Upper lobe of left lung (tissue), 6 donors: ENCODE data around the gene AMPD1. TPM values are rescaled to one million over a fixed set of nuclear protein-coding genes. Genes with fewer than 3 reads are reported as not detected.

Experiments
- ATAC-seq, 2 donors: fragments of 200-7000 bp; cut with Tn5 transposase; one replicate each; pipeline ENCODE4 v1.9.1; 2022; ENCODE audit warnings: mild to moderate bottlenecking in 2 of 2, moderate library complexity in 2 of 2; ENCODE audit not compliant: low FRiP score in 2 of 2
- DNase-seq, 2 donors: peaks; one replicate each; pipeline ENCODE4 v3.0.0-alpha.2; 2019 to 2020
- H3K27ac ChIP-seq, 4 donors: fragments of 200-600 bp; sonication (generic); one replicate each; pipeline ENCODE4 v1.5.1; 2016 to 2019
- H3K27me3 ChIP-seq, 4 donors: fragments of 200-600 bp; sonication (generic); one replicate each; pipeline ENCODE4 v1.5.1; 2017 to 2019
- H3K36me3 ChIP-seq, 4 donors: fragments of 200-600 bp; sonication (generic); one replicate each; pipeline ENCODE4 v1.5.1; 2016 to 2019
- H3K4me1 ChIP-seq, 4 donors: fragments of 200-600 bp; sonication (generic); one replicate each; pipeline ENCODE4 v1.5.1; 2018 to 2019
- H3K4me3 ChIP-seq, 4 donors: fragments of 200-600 bp; sonication (generic); one replicate each; pipeline ENCODE4 v1.5.1; 2017 to 2019; ENCODE audit warnings: mild to moderate bottlenecking in 2 of 4, moderate library complexity in 1 of 4
- H3K9me3 ChIP-seq, 4 donors: fragments of 200-600 bp; sonication (generic); one replicate each; pipeline ENCODE4 v1.5.1; 2018 to 2019
- EP300 ChIP-seq, 4 donors: sonication (generic); formaldehyde crosslinking; IDR thresholded peaks; one replicate each; pipeline ENCODE4 v1.5.1; 2017; ENCODE audit warnings: antibody characterized with exemption in 4 of 4, control low read depth in 2 of 4
- POLR2A ChIP-seq, 4 donors: fragments of 450-650 bp; IDR thresholded peaks; one replicate each; pipeline ENCODE4 v1.5.1; 2016 to 2017; ENCODE audit warnings: antibody characterized with exemption in 4 of 4, mild to moderate bottlenecking in 2 of 4
- POLR2AphosphoS5 ChIP-seq, 2 donors: sonication (generic); formaldehyde crosslinking; IDR thresholded peaks; one replicate each; pipeline ENCODE4 v1.5.1; 2017; ENCODE audit warnings: antibody characterized with exemption in 2 of 2
- WGBS, 2 donors: methylation state at CpG; one replicate each; pipeline ENCODE4 v1.1.5; 2017 to 2018; 5-methylcytosine and 5-hydroxymethylcytosine counted together
- total RNA-seq, 6 donors: library from RNA; depleted of rRNA in 4 of 6; stranded (reverse); fragments of >200 nt in 4 of 6; gene quantifications; one replicate each; pipeline versions ENCODE4 v1.1.0 to v1.2.1, GENCODE V29; 2016 to 2021
- TF ChIP-seq, protein P1 (sequence below), 6 experiments: fragments of 450-650 bp in 4 of 6; fragments of 200-600 bp in 2 of 6; sonication (generic) in 2 of 6; IDR thresholded peaks; one replicate each; pipeline ENCODE4 v1.5.1; 2016 to 2019; ENCODE audit warnings: antibody characterized with exemption in 6 of 6
- donor health status: DM: no; HTN: no; CAD: no; lungs with moderate emphysema.
- donor health status: DM: no; HTN: yes; CAD: no; lungs with severe emphysema.

Gene AMPD1
- total RNA-seq, 6 donors from 2014 or later, result 0.26 to 0.77 (median 0.30) TPM; not detected in 3

DNA sequence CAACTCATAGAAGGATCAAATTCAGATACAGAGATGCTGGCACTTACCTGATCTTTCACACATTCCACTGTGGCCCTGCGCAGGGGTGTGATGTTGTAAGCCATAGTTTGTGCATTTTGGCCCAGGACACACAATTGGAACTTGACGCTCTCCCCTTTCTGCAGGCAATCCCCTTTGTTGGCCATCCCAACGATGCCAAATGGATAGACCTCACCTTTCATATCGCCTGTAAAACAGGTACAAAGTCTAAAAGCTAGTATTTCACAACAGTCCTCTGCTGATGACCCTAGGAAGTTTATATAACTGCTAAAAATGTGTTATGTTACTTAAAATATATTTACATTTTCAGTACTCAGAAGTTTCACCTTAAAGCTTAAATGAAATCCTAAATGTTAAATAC lies 25.1 kb upstream of the AMPD1 start:
- no peaks in the 10 kb centered on the region for H3K27me3 ChIP-seq
- TF ChIP-seq, protein P1, sequence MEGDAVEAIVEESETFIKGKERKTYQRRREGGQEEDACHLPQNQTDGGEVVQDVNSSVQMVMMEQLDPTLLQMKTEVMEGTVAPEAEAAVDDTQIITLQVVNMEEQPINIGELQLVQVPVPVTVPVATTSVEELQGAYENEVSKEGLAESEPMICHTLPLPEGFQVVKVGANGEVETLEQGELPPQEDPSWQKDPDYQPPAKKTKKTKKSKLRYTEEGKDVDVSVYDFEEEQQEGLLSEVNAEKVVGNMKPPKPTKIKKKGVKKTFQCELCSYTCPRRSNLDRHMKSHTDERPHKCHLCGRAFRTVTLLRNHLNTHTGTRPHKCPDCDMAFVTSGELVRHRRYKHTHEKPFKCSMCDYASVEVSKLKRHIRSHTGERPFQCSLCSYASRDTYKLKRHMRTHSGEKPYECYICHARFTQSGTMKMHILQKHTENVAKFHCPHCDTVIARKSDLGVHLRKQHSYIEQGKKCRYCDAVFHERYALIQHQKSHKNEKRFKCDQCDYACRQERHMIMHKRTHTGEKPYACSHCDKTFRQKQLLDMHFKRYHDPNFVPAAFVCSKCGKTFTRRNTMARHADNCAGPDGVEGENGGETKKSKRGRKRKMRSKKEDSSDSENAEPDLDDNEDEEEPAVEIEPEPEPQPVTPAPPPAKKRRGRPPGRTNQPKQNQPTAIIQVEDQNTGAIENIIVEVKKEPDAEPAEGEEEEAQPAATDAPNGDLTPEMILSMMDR (IDR thresholded peaks at IDR 0.05), result no peak
- TF ChIP-seq POLR2AphosphoS5 (IDR thresholded peaks at IDR 0.05) (no peak), POLR2A (IDR thresholded peaks at IDR 0.05) (no peak), EP300 (IDR thresholded peaks at IDR 0.05) (no peak)
- H3K36me3 ChIP-seq, result peaks cover 41 to 82% (median 73%) of the 10 kb centered on the region in 4 donors
- no peaks in the 10 kb centered on the region for H3K9me3 ChIP-seq
- no peak overlapping the region for H3K4me3 ChIP-seq
- ATAC-seq (no peak), DNase-seq (no peak)
- 95% methylated on average over 4 of the region's 4 CpGs for WGBS, 2 donors
- H3K27ac ChIP-seq, result no peak overlapping the region
- H3K4me1 ChIP-seq, result peaks cover 4 to 10% (median 5%) of the 10 kb centered on the region in 4 donors

DNA sequence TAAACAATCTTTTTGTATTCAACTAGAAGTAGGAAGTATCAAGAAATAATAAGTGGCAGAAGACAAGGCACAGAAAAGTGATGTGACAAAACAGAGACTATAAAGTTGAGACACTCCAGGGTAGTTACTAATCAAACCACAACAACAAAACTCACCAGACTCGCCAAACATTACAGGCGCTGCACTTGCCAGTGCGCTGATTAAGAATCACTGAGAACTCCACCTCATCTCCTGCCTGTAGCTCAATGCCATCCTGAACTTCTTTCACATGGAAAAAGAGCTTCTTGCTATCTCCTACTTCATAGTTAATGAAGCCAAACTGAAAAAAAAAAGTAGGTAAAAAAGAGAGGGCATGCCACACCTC lies 24.1 kb upstream of the AMPD1 start:
- TF ChIP-seq, protein P1 (IDR thresholded peaks at IDR 0.05), result no peak
- TF ChIP-seq POLR2A (IDR thresholded peaks at IDR 0.05) (no peak), POLR2AphosphoS5 (IDR thresholded peaks at IDR 0.05) (no peak), EP300 (IDR thresholded peaks at IDR 0.05) (no peak)
- 83 to 92% methylated on average over 3 of the region's 3 CpGs for WGBS, 2 donors
- Histone ChIP-seq H3K9me3 (no peaks in the 10 kb centered on the region), H3K36me3 (peaks cover 33 to 72% (median 62%) of the 10 kb centered on the region in 4 donors), H3K27ac (no peak overlapping the region), H3K4me1 (peaks cover 11 to 19% (median 12%) of the 10 kb centered on the region in 4 donors), H3K27me3 (no peaks in the 10 kb centered on the region), H3K4me3 (no peak overlapping the region)
- ATAC-seq, result no peak
- no peak for DNase-seq

DNA sequence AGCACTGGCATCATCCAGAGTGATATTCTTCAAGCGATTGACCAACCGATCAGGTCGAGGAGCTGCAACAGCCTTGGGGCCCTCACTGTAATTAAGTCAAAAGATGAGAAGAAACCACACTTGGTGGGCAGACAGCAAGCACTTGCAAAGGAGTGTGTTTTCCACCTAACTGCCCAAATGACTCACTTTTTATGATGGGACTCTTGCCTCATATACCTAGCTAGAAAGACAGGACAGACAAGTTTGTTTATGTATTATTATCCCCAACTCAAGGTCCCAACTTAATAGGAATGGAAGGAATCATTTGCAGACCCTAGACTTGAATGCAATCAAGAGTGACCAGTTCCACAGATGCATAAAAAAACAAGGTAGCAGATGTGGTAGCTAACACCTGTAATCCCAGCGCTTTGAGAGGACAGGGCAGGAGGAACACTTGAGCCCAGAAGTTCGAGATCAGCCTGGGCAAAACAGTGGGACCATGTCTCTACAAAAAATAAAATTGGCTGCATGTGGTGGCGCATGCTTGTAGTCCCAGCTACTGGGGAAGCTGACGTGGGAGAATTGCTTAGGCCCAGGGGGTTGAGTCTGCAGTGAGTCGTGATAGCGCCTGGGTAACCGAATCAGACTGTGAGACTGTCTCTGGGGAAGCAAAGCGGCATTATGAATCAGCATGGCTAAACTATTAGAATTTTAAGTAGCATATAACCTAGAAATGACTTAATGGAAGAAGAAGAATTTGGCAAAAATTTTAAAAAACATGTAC lies 23.5 kb upstream of the AMPD1 start:
- no peaks in the 10 kb centered on the region for H3K27me3 ChIP-seq
- H3K4me1 ChIP-seq, result peaks cover 11 to 19% (median 12%) of the 10 kb centered on the region in 4 donors
- peaks cover 33 to 72% (median 60%) of the 10 kb centered on the region in 4 donors for H3K36me3 ChIP-seq
- H3K27ac ChIP-seq, result no peak overlapping the region
- TF ChIP-seq POLR2A (IDR thresholded peaks at IDR 0.05) (no peak), EP300 (IDR thresholded peaks at IDR 0.05) (no peak), POLR2AphosphoS5 (IDR thresholded peaks at IDR 0.05) (no peak)
- TF ChIP-seq, protein P1 (IDR thresholded peaks at IDR 0.05), result no peak
- 91 to 95% methylated on average over 11 of the region's 11 CpGs for WGBS, 2 donors
- no peak for ATAC-seq
- no peak for DNase-seq
- no peaks in the 10 kb centered on the region for H3K9me3 ChIP-seq
- no peak overlapping the region for H3K4me3 ChIP-seq

DNA sequence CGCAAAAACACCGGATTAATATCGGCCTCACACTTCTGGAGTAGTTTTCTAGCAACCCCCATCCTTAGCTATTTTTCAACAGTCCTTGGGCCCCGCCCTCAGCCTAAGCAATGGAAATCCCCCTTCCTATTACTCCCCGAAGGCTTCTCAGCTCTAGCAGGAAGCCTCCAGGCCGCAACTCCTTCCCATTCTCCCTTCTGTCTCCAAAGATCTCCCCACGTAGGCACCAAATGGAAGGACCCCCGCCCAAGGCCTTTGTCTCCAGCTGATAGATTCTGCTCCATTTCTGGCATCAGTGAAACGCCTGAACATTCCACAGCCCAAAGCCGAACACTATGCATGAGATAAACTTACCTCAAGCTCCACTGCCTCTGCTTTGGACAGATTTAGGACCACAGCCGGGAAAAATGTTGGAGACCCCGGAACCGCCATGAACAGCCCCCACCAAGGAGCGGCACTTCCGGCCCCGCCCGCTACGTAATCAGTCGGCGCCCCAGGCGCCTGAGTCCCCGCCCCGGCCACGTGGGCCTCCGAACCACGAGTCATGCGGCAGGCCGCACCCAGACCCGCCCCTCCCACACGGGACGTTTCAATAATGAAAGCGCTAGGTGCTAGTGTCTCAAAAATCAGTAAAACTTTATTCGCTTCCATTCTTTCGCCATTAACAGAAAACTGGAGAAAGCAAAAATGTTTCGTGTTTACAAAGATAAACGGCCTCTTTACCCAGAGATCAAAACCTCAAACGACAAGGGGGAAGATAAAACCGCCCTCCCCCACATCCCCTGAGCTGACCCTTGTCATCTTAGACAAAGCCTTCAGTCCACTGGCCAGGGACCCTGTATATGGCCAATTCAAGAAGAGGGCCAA lies 21.2 kb upstream of the AMPD1 start, which contains the start of gene NRAS:
Gene NRAS (minus strand): TSS at position 468 of the 867 bp plus-strand sequence. CDS start 611 bp downstream, outside the sequence.
- peak; percentile 98 to 100 for ATAC-seq
- peaks cover 22 to 72% (median 53%) of the 10 kb centered on the region in 4 donors for H3K36me3 ChIP-seq

More for the DNA sequence above, 21.2 kb upstream of the AMPD1 start, which contains the start of gene NRAS:
- H3K4me3 ChIP-seq, result peak within 1 kb of the TSS; percentile 69 to 84 (median 70)
- peak; percentile 95 to 99 for DNase-seq
- H3K9me3 ChIP-seq, result no peaks in the 10 kb centered on the region
- H3K27me3 ChIP-seq, result no peaks in the 10 kb centered on the region
- peak within 1 kb of the TSS; percentile 91 to 95 (median 94) for H3K27ac ChIP-seq
- 1 to 3% methylated on average over 19 to 38 of the region's 38 CpGs for WGBS, 2 donors
- H3K4me1 ChIP-seq, result peaks cover 11 to 19% (median 12%) of the 10 kb centered on the region in 4 donors
- TF ChIP-seq, protein P1 (IDR thresholded peaks at IDR 0.05), result peak in 3 of 6 experiments; percentile 4 to 17 (median 6)
- peak; percentile 85 to 86 for TF ChIP-seq POLR2AphosphoS5 (IDR thresholded peaks at IDR 0.05)
- TF ChIP-seq EP300 (IDR thresholded peaks at IDR 0.05), result peak in 1 of 4 donors; percentile 55
- TF ChIP-seq POLR2A (IDR thresholded peaks at IDR 0.05), result peak; percentile 37 to 80 (median 64)
